OCI-LY1 (cell line): ENCODE measurements around the gene USH2A.

Source experiments
- H2AFZ ChIP-seq: fragments of 200-600 bp; sonication (generic), shearing (Covaris generic); 2 replicates; pipeline ENCODE4 v1.6.0; 2014; ENCODE audit warnings: antibody characterized with exemption, mild to moderate bottlenecking, low read length
- H3F3A ChIP-seq: fragments of 200-600 bp; sonication (generic), shearing (Covaris generic); 2 replicates; pipeline ENCODE4 v1.6.0; 2014; ENCODE audit warnings: mild to moderate bottlenecking, antibody characterized with exemption, low read length, moderate library complexity; ENCODE audit not compliant: insufficient read depth
- H3K27ac ChIP-seq: fragments of 200-600 bp; sonication (generic); 2 replicates; pipeline ENCODE4 v1.5.1; 2014; ENCODE audit warnings: low read length, mixed run types, mild to moderate bottlenecking, low read depth; ENCODE audit not compliant: poor library complexity, severe bottlenecking
- H3K27me3 ChIP-seq: fragments of 200-600 bp; sonication (generic); 2 replicates; pipeline ENCODE4 v1.6.0; 2014; ENCODE audit warnings: antibody characterized with exemption, mild to moderate bottlenecking, low read length, moderate library complexity; ENCODE audit not compliant: insufficient read depth
- H3K36me3 ChIP-seq: fragments of 200-600 bp; sonication (generic); 2 replicates; pipeline ENCODE4 v1.6.1; 2014; ENCODE audit warnings: mild to moderate bottlenecking, antibody characterized with exemption, low read length, moderate library complexity, mixed read lengths; ENCODE audit not compliant: insufficient read depth
- H3K4me1 ChIP-seq: fragments of 200-600 bp; sonication (generic); 2 replicates; pipeline ENCODE4 v1.5.1; 2014; ENCODE audit warnings: mild to moderate bottlenecking, low read length, moderate library complexity; ENCODE audit not compliant: insufficient read depth, severe bottlenecking
- H3K4me2 ChIP-seq: fragments of 200-600 bp; sonication (generic), shearing (Covaris generic); 2 replicates; pipeline ENCODE4 v1.6.1; 2014; ENCODE audit warnings: low read length
- H3K4me3 ChIP-seq: fragments of 200-600 bp; sonication (generic); 2 replicates; pipeline ENCODE4 v1.5.1; 2014; ENCODE audit warnings: low read length, low read depth, mild to moderate bottlenecking, mixed read lengths; ENCODE audit not compliant: poor library complexity, severe bottlenecking
- H3K79me2 ChIP-seq: fragments of 200-600 bp; shearing (Covaris generic); 2 replicates; pipeline ENCODE4 v1.6.1; 2016; ENCODE audit warnings: mixed run types, low read length, mixed read lengths; ENCODE audit not compliant: insufficient read depth
- H3K9ac ChIP-seq: fragments of 200-600 bp; sonication (generic), shearing (Covaris generic); 2 replicates; pipeline ENCODE4 v1.6.1; 2014; ENCODE audit warnings: mild to moderate bottlenecking, low read length, mixed read lengths
- H3K9me2 ChIP-seq: fragments of 200-600 bp; sonication (generic), shearing (Covaris generic); 2 replicates; pipeline ENCODE4 v1.6.1; 2014; ENCODE audit warnings: low read depth, mild to moderate bottlenecking, low read length, mixed read lengths
- H3K9me3 ChIP-seq: fragments of 200-600 bp; shearing (Covaris generic); 2 replicates; pipeline ENCODE4 v1.6.1; 2014; ENCODE audit warnings: low read length, mixed read lengths
- H4K20me1 ChIP-seq: fragments of 200-600 bp; sonication (generic), shearing (Covaris generic); 2 replicates; pipeline ENCODE4 v1.6.0; 2016; ENCODE audit warnings: mild to moderate bottlenecking, low read length; ENCODE audit not compliant: insufficient read depth
- EZH2 ChIP-seq: fragments of 200-600 bp; sonication (generic), shearing (Covaris generic); IDR thresholded peaks from 2 replicates; pipeline ENCODE4 v1.8.0; 2017; ENCODE audit warnings: borderline replicate concordance, mixed run types, mild to moderate bottlenecking, antibody characterized with exemption, low read length, moderate library complexity, mixed read lengths
- TF ChIP-seq, protein P1 (sequence below): fragments of 200-600 bp; sonication (generic), shearing (Covaris generic); IDR thresholded peaks from 2 replicates; pipeline ENCODE4 v1.5.1; 2017; ENCODE audit warnings: mild to moderate bottlenecking, antibody characterized with exemption, low read length, moderate library complexity, mixed read lengths

USH2A gene

DNA sequence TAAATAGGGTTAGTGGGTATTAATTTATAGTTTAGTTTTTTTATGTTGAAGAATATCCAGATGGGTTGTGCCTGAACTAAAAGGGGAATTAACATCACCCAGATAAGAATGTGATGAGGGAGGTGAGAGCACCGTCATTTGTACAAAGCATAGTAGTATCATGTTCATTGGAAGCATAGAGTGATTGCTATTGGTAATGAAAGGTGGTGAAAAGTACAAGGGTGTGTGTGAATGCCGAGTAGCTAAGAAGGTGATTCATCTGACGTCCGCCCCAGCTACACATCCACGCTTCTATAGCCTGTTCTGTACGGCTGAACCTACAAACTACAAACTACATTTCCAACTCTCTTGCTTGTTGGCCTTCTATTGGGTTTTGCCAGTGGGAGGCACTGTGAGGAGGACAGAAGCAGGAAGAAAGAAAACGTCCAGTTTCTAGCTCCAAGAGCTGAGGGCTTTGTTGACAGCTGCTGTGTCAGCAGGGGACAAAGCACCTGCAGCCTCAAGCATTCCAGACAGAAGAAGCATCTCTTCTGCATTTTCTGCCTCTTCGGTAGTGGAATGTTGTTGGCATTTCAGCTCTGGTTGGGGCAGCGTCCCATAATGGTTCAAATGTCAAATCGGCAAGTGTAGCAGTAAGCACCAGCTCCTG lies 451.3 kb downstream of the USH2A start:
- Histone ChIP-seq H3K4me1 (no peaks in the 10 kb centered on the region), H3K36me3 (no peaks in the 10 kb centered on the region), H3K4me2 (no peak overlapping the region), H3K4me3 (no peak overlapping the region), H3K79me2 (no peaks in the 10 kb centered on the region), H3K9me3 (no peaks in the 10 kb centered on the region), H3K9me2 (no peaks in the 10 kb centered on the region), H2AFZ (no peak overlapping the region), H3K27ac (no peak overlapping the region), H3K27me3 (no peaks in the 10 kb centered on the region), H3K9ac (no peak overlapping the region), H3F3A (no peaks in the 10 kb centered on the region), H4K20me1 (no peaks in the 10 kb centered on the region)
- TF ChIP-seq, protein P1, sequence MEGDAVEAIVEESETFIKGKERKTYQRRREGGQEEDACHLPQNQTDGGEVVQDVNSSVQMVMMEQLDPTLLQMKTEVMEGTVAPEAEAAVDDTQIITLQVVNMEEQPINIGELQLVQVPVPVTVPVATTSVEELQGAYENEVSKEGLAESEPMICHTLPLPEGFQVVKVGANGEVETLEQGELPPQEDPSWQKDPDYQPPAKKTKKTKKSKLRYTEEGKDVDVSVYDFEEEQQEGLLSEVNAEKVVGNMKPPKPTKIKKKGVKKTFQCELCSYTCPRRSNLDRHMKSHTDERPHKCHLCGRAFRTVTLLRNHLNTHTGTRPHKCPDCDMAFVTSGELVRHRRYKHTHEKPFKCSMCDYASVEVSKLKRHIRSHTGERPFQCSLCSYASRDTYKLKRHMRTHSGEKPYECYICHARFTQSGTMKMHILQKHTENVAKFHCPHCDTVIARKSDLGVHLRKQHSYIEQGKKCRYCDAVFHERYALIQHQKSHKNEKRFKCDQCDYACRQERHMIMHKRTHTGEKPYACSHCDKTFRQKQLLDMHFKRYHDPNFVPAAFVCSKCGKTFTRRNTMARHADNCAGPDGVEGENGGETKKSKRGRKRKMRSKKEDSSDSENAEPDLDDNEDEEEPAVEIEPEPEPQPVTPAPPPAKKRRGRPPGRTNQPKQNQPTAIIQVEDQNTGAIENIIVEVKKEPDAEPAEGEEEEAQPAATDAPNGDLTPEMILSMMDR, result no peak
- no peak for TF ChIP-seq EZH2

DNA sequence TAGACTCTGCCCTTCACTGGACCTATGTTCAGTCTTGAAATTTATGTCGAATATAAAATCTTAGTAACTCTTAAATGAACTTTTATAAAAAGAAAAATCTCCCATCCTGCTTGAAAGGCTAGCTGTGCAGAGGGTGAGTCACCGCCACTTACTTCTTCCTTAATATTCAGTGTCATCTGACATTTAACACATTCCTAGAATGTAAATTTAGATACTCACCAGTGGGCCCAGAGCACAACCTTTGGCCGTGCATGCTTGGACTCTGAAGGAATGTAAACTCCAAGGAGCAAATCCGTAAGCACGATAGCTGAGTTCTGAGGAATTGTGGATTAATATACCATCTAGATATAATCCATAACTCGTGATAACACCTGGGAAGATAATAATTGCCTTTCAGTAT lies 452.8 kb downstream of the USH2A start:
- H3K9me2 ChIP-seq, result no peaks in the 10 kb centered on the region

DNA sequence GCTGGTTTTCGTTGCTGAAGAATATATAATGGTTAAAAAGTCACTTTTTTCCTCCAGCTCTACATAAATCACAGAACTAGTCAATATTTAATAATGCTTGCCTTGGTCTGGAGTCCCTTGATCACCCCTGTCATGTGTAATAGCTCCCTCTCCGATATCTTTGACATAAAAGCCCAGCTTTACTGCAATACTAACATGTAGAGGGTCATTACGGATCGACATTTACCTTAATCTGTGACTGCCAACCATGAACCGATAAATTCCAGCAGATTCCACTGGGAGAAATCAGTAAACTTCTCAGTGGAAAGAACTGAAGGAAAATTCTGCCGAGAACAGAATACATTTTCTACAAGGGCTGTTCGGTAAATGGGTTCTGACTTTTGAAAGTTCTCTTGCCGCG lies 459.6 kb downstream of the USH2A start:
- no peaks in the 10 kb centered on the region for H3K27me3 ChIP-seq
- H3K9ac ChIP-seq, result no peak overlapping the region
- H2AFZ ChIP-seq, result no peak overlapping the region
- no peaks in the 10 kb centered on the region for H3K4me1 ChIP-seq
- no peaks in the 10 kb centered on the region for H3K9me3 ChIP-seq
- H3K4me2 ChIP-seq, result no peak overlapping the region
- no peak overlapping the region for H3K4me3 ChIP-seq
- H3K27ac ChIP-seq, result no peak overlapping the region
- no peaks in the 10 kb centered on the region for H4K20me1 ChIP-seq
- no peaks in the 10 kb centered on the region for H3K79me2 ChIP-seq
- H3K9me2 ChIP-seq, result no peaks in the 10 kb centered on the region
- TF ChIP-seq EZH2, result no peak
- TF ChIP-seq, protein P1, result no peak
- no peaks in the 10 kb centered on the region for H3K36me3 ChIP-seq
- H3F3A ChIP-seq, result no peaks in the 10 kb centered on the region

More for the DNA sequence above, 452.8 kb downstream of the USH2A start:
- no peaks in the 10 kb centered on the region for H3K9me3 ChIP-seq
- no peaks in the 10 kb centered on the region for H4K20me1 ChIP-seq
- no peaks in the 10 kb centered on the region for H3K79me2 ChIP-seq
- no peak overlapping the region for H3K27ac ChIP-seq
- no peaks in the 10 kb centered on the region for H3K27me3 ChIP-seq
- no peak overlapping the region for H2AFZ ChIP-seq
- no peaks in the 10 kb centered on the region for H3K4me1 ChIP-seq
- no peak for TF ChIP-seq EZH2
- TF ChIP-seq, protein P1, result no peak
- no peaks in the 10 kb centered on the region for H3F3A ChIP-seq
- H3K36me3 ChIP-seq, result no peaks in the 10 kb centered on the region
- no peak overlapping the region for H3K4me3 ChIP-seq
- H3K4me2 ChIP-seq, result no peak overlapping the region
- H3K9ac ChIP-seq, result no peak overlapping the region
